Spleen (tissue), 11 donors: ENCODE data around the gene LRRC66. TPM values are rescaled to one million over a fixed set of nuclear protein-coding genes. Genes with fewer than 3 reads are reported as not detected.

ENCODE experiments used
- DNase-seq: peaks from one replicate; pipeline ENCODE4 v3.0.0-alpha.2; 2020
- H3K27ac ChIP-seq, 8 donors: fragments of 200-600 bp; sonication (generic) in 7 of 8; 1 replicate in 4 of 8; 2 replicates in 4 of 8; pipeline versions ENCODE4 v1.5.0 to v1.8.0; 2016 to 2021; ENCODE audit warnings: inconsistent platforms in 4 of 8, mild to moderate bottlenecking in 4 of 8, moderate library complexity in 1 of 8
- H3K27me3 ChIP-seq, 7 donors: fragments of 200-600 bp; sonication (generic) in 6 of 7; replicated peaks in 1 of 7; 1 replicate in 4 of 7; 2 replicates in 3 of 7; pipeline versions ENCODE4 v1.5.0 to v1.8.0; 2016 to 2021; ENCODE audit warnings: inconsistent platforms in 3 of 7, mild to moderate bottlenecking in 1 of 7
- H3K36me3 ChIP-seq, 6 donors: fragments of 200-600 bp; sonication (generic) in 5 of 6; 1 replicate in 4 of 6; 2 replicates in 2 of 6; pipeline versions ENCODE4 v1.5.0 to v1.8.0; 2016 to 2021; ENCODE audit warnings: inconsistent platforms in 2 of 6
- H3K4me1 ChIP-seq, 6 donors: fragments of 200-600 bp; sonication (generic) in 5 of 6; 1 replicate in 3 of 6; 2 replicates in 3 of 6; pipeline versions ENCODE4 v1.5.0 to v1.8.0; 2016 to 2021; ENCODE audit warnings: inconsistent platforms in 3 of 6
- H3K4me3 ChIP-seq, 8 donors: fragments of 200-600 bp; sonication (generic) in 7 of 8; 1 replicate in 4 of 8; 2 replicates in 4 of 8; pipeline versions ENCODE4 v1.5.0 to v1.8.0; 2016 to 2021; ENCODE audit warnings: inconsistent platforms in 4 of 8, mild to moderate bottlenecking in 4 of 8, moderate library complexity in 2 of 8
- H3K9me3 ChIP-seq, 8 donors: fragments of 200-600 bp; sonication (generic) in 7 of 8; 1 replicate in 4 of 8; 2 replicates in 4 of 8; pipeline versions ENCODE4 v1.5.0 to v1.8.0; 2016 to 2021; ENCODE audit warnings: inconsistent platforms in 4 of 8
- CTCF ChIP-seq, 11 experiments: fragments of 200-600 bp in 7 of 11; fragments of 450-650 bp in 4 of 11; sonication (generic) in 4 of 11; IDR thresholded peaks in 8 of 11; conservative IDR thresholded peaks in 3 of 11; 1 replicate in 7 of 11; 2 replicates in 4 of 11; pipeline versions ENCODE4 v1.4.0 to v1.8.0; 2016 to 2021; ENCODE audit warnings: antibody characterized with exemption in 11 of 11, inconsistent platforms in 4 of 11, mild to moderate bottlenecking in 1 of 11
- POLR2A ChIP-seq, 3 donors: fragments of 450-650 bp; IDR thresholded peaks; one replicate each; pipeline ENCODE4 v1.5.1; 2017; ENCODE audit warnings: antibody characterized with exemption in 3 of 3, mild to moderate bottlenecking in 1 of 3
- POLR2AphosphoS5 ChIP-seq, 3 donors: sonication (generic); formaldehyde crosslinking; IDR thresholded peaks; one replicate each; pipeline ENCODE4 v1.5.1; 2017; ENCODE audit warnings: antibody characterized with exemption in 3 of 3
- WGBS, 5 donors: extraction: QIAGEN DNeasy Blood & Tissue Kit in 3 of 5; methylation state at CpG; one replicate each; pipeline versions ENCODE4 v1.1.5 to v1.1.7; 2013 to 2018; 5-methylcytosine and 5-hydroxymethylcytosine counted together
- intact Hi-C: fragments of 100-400 bp; cut with DNase I; formaldehyde crosslinking; loops from one replicate; pipeline ENCODE4 v1.15.0; 2023; ENCODE audit warnings: low total_unique reads
- polyA plus RNA-seq, 3 donors: library from polyadenylated mRNA; stranded (reverse); fragments of 200-250 nt; gene quantifications; one replicate each; pipeline ENCODE4 v1.2.1, GENCODE V29; 2013
- total RNA-seq, 7 donors: library from RNA; depleted of rRNA in 3 of 7; stranded (reverse); fragments of >200 nt in 3 of 7; fragmentation: NEBNext Ultra II Directional in 4 of 7; extraction: Animal tissue kit (Norgen Biotek cat#: 25700) in 4 of 7; gene quantifications; one replicate each; pipeline versions ENCODE4 v1.1.0 to v1.2.1, GENCODE V29; 2016 to 2021
- donor health status: healthy with polysubstance abuse.
- donor health status: DM: no; HTN: no; CAD: no; lungs with moderate emphysema.
- donor health status: DM: no; HTN: no; CAD: no.
- donor health status: Bipolar disorder and iron deficiency.
- donor health status: healthy.
- donor health status: DM: no; HTN: no; CAD: no.
- donor health status: DM: yes; HTN: yes; CAD: no.

Gene LRRC66
- total and polyA plus RNA-seq, 10 donors, result 0.09 to 0.56 (median 0.17) TPM; not detected in 1

GRCh38 chr4:52035190-52035589 lies 15.0 kb upstream of the LRRC66 start:
- 90 to 97% (median 97%) methylated on average over 2 of the region's 2 CpGs for WGBS, 5 donors
- Histone ChIP-seq H3K4me3 (no peak overlapping the region), H3K9me3 (no peaks in the 10 kb centered on the region), H3K4me1 (peaks cover 0 to 28% (median 13%) of the 10 kb centered on the region in 6 donors), H3K36me3 (no peaks in the 10 kb centered on the region), H3K27me3 (peaks cover 0 to 25% (median 0%) of the 10 kb centered on the region in 7 donors), H3K27ac (no peak overlapping the region)
- intact Hi-C loops, result no loop called here
- TF ChIP-seq POLR2AphosphoS5 (IDR thresholded peaks at IDR 0.05), result no peak
- TF ChIP-seq POLR2A (IDR thresholded peaks at IDR 0.05), result no peak
- TF ChIP-seq CTCF (IDR thresholded peaks at IDR 0.05 in 8 of 11, conservative IDR thresholded peaks at IDR 0.05 in 3 of 11), result no peak
- DNase-seq, result no peak

- intact Hi-C loops, result no loop called here
Observed at GRCh38 chr4:52032005-52032404, 11.8 kb upstream of the LRRC66 start.

GRCh38 chr4:52028970-52029369 lies 8.8 kb upstream of the LRRC66 start:
- peaks cover 0 to 32% (median 8%) of the 10 kb centered on the region in 6 donors for H3K36me3 ChIP-seq
- intact Hi-C loops, result no loop called here

More at GRCh38 chr4:52032005-52032404, 11.8 kb upstream of the LRRC66 start:
- no peak for DNase-seq
- Histone ChIP-seq H3K4me3 (no peak overlapping the region), H3K9me3 (no peaks in the 10 kb centered on the region), H3K36me3 (peaks cover 0 to 25% (median 8%) of the 10 kb centered on the region in 6 donors), H3K4me1 (peaks cover 0 to 11% (median 4%) of the 10 kb centered on the region in 6 donors), H3K27me3 (no peaks in the 10 kb centered on the region), H3K27ac (no peak overlapping the region)
- TF ChIP-seq POLR2AphosphoS5 (IDR thresholded peaks at IDR 0.05) (no peak), CTCF (IDR thresholded peaks at IDR 0.05 in 8 of 11, conservative IDR thresholded peaks at IDR 0.05 in 3 of 11) (no peak), POLR2A (IDR thresholded peaks at IDR 0.05) (no peak)
- 85 to 100% (median 100%) methylated on average over 1 of the region's 1 CpG for WGBS, 5 donors

GRCh38 chr4:52017814-52018213 lies 2.3 kb downstream of the LRRC66 start:
- intact Hi-C loops, result no loop called here
- H3K4me1 ChIP-seq, result no peaks in the 10 kb centered on the region
- DNase-seq, result no peak
- no peak for TF ChIP-seq POLR2A (IDR thresholded peaks at IDR 0.05)
- no peak for TF ChIP-seq POLR2AphosphoS5 (IDR thresholded peaks at IDR 0.05)
- no peak for TF ChIP-seq CTCF (IDR thresholded peaks at IDR 0.05 in 8 of 11, conservative IDR thresholded peaks at IDR 0.05 in 3 of 11)
- H3K27ac ChIP-seq, result no peak overlapping the region
- 47 to 97% (median 51%) methylated on average over 1 of the region's 1 CpG for WGBS, 5 donors
- H3K4me3 ChIP-seq, result no peak overlapping the region
- H3K36me3 ChIP-seq, result peaks cover 0 to 5% (median 1%) of the 10 kb centered on the region in 6 donors
- no peaks in the 10 kb centered on the region for H3K27me3 ChIP-seq
- H3K9me3 ChIP-seq, result no peaks in the 10 kb centered on the region

More at GRCh38 chr4:52028970-52029369, 8.8 kb upstream of the LRRC66 start:
- no peak overlapping the region for H3K27ac ChIP-seq
- no peak for DNase-seq
- WGBS, 5 donors, result 81 to 97% (median 91%) methylated on average over 1 of the region's 1 CpG
- H3K4me1 ChIP-seq, result no peaks in the 10 kb centered on the region
- no peak for TF ChIP-seq POLR2A (IDR thresholded peaks at IDR 0.05)
- H3K4me3 ChIP-seq, result no peak overlapping the region
- H3K27me3 ChIP-seq, result no peaks in the 10 kb centered on the region
- no peaks in the 10 kb centered on the region for H3K9me3 ChIP-seq

- no peaks in the 10 kb centered on the region for H3K27me3 ChIP-seq
- H3K4me3 ChIP-seq, result no peak overlapping the region
- WGBS, 5 donors, result 79 to 91% (median 86%) methylated on average over 3 of the region's 3 CpGs
- intact Hi-C loops, result no loop called here
- TF ChIP-seq POLR2A (IDR thresholded peaks at IDR 0.05), result no peak
- no peak for TF ChIP-seq CTCF (IDR thresholded peaks at IDR 0.05 in 8 of 11, conservative IDR thresholded peaks at IDR 0.05 in 3 of 11)
- no peak for TF ChIP-seq POLR2AphosphoS5 (IDR thresholded peaks at IDR 0.05)
- H3K27ac ChIP-seq, result no peak overlapping the region
- H3K36me3 ChIP-seq, result no peaks in the 10 kb centered on the region
- no peaks in the 10 kb centered on the region for H3K9me3 ChIP-seq
- no peak for DNase-seq
- no peaks in the 10 kb centered on the region for H3K4me1 ChIP-seq
Observed at GRCh38 chr4:52016981-52017380, 3.2 kb downstream of the LRRC66 start.
